C4-2B (cell line): ENCODE measurements around the gene DLGAP4.

Source experiments
- H3K27ac ChIP-seq: fragments of 450-650 bp; 2 replicates; pipeline ENCODE4 v1.5.1; 2017
- CTCF ChIP-seq: fragments of 450-650 bp; conservative IDR thresholded peaks from 2 replicates; pipeline ENCODE4 v1.5.1; 2017; ENCODE audit warnings: mild to moderate bottlenecking
- ZFX ChIP-seq: fragments of 450-650 bp; IDR thresholded peaks from 2 replicates; pipeline ENCODE4 v1.6.1; 2017

The DLGAP4 gene

GRCh38 chr20:36322131-36322530 is 16.0 kb downstream of the DLGAP4 start:
- TF ChIP-seq CTCF (no peak), ZFX (no peak)

GRCh38 chr20:36330091-36330490 is 24.0 kb downstream of the DLGAP4 start:
- TF ChIP-seq ZFX (no peak), CTCF (no peak)
- H3K27ac ChIP-seq: no peak overlapping the region

More at GRCh38 chr20:36322131-36322530, 16.0 kb downstream of the DLGAP4 start:
- H3K27ac ChIP-seq: no peak overlapping the region

- H3K27ac ChIP-seq: no peak overlapping the region
- TF ChIP-seq ZFX: no peak
- no peak for TF ChIP-seq CTCF
Observed at GRCh38 chr20:36331209-36331608, 25.1 kb downstream of the DLGAP4 start.

- H3K27ac ChIP-seq: no peak overlapping the region
- TF ChIP-seq ZFX (no peak), CTCF (no peak)
Observed at GRCh38 chr20:36333841-36334240, 27.7 kb downstream of the DLGAP4 start.

GRCh38 chr20:36334281-36335205 is 28.4 kb downstream of the DLGAP4 start:
- H3K27ac ChIP-seq: no peak overlapping the region
- TF ChIP-seq CTCF (no peak), ZFX (no peak)

GRCh38 chr20:36335206-36335870 is 29.2 kb downstream of the DLGAP4 start:
- TF ChIP-seq ZFX (no peak), CTCF (no peak)
- no peak overlapping the region for H3K27ac ChIP-seq

- TF ChIP-seq ZFX (no peak), CTCF (no peak)
- H3K27ac ChIP-seq: no peak overlapping the region
Observed at GRCh38 chr20:36336204-36336603, 30.1 kb downstream of the DLGAP4 start.
